HEK293T (cell line): ENCODE data around the gene AMIGO1.

Experiments
- BHLHE40 ChIP-seq: fragments of 450-650 bp; IDR thresholded peaks from 2 replicates; pipeline ENCODE4 v1.6.1; 2016; ENCODE audit warnings: mild to moderate bottlenecking, moderate library complexity, borderline replicate concordance
- FOXM1 ChIP-seq: fragments of 450-650 bp; IDR thresholded peaks from 2 replicates; pipeline ENCODE4 v1.6.1; 2017; ENCODE audit warnings: mild to moderate bottlenecking, borderline replicate concordance
- HDGF ChIP-seq: fragments of 450-650 bp; IDR thresholded peaks from 2 replicates; pipeline ENCODE4 v1.6.1; 2017; ENCODE audit warnings: antibody characterized with exemption, borderline replicate concordance
- LEF1 ChIP-seq: fragments of 450-650 bp; IDR thresholded peaks from 2 replicates; pipeline ENCODE4 v1.6.1; 2017; ENCODE audit warnings: mild to moderate bottlenecking, borderline replicate concordance
- NFRKB ChIP-seq: fragments of 450-650 bp; IDR thresholded peaks from 2 replicates; pipeline ENCODE4 v1.6.1; 2016; ENCODE audit warnings: mild to moderate bottlenecking, moderate library complexity

DNA sequence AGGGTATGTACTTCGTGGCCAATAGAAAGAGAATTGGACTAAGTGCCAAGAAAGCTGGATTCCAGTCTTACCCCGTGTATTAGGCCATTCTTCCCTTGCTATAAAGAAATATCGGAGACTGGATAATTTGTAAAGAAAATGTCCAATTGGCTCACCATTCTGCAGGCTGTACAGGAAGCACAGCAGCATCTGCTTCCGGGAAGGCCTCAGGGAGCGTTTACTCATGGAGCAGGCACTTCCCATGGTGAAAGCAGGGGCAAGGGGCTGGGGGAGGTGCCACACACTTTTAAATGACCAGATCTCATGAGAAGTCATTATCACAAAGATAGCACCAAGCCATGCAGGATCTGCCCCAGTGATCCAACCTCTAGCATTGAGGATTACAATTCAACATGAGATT, 7.8 kb upstream of the AMIGO1 start:
- TF ChIP-seq HDGF, result no peak
- TF ChIP-seq FOXM1, result no peak
- no peak for TF ChIP-seq BHLHE40
- TF ChIP-seq LEF1, result no peak
- no peak for TF ChIP-seq NFRKB
